HG02588 (cell line): ENCODE data around the gene MCTP2.

Experiments
- ATAC-seq: cut with Tn5 transposase; IDR thresholded peaks from one replicate; pipeline ENCODE4 v1.9.1; 2021; ENCODE audit warnings: mild to moderate bottlenecking, moderate library complexity; ENCODE audit not compliant: unreplicated experiment

The MCTP2 gene

GRCh38 chr15:94293411-94294402, 62.3 kb downstream of the MCTP2 start:
- ATAC-seq = no peak

DNA sequence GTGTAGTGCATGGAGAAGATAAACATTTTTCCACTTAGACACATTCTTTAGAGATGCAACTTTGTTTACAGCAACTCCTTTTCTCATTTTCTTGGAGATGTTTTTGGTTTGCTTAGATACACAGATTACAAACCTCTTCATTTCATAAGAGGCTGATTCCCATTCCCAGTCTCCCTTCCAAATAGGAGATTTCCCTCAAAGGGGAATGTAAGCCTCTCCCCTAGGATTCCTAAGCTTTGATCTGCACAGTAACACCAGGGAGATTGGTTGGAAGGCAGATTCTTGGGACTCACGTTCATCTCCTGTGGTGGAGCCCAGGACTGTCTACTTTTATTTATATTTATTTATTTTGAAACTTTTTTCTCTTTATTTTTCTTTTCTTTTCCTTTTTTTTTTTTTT, 63.2 kb downstream of the MCTP2 start:
- no peak for ATAC-seq

- no peak for ATAC-seq
Measured at GRCh38 chr15:94295275-94295674, 63.9 kb downstream of the MCTP2 start.

GRCh38 chr15:94296717-94297116, 65.4 kb downstream of the MCTP2 start:
- no peak for ATAC-seq

DNA sequence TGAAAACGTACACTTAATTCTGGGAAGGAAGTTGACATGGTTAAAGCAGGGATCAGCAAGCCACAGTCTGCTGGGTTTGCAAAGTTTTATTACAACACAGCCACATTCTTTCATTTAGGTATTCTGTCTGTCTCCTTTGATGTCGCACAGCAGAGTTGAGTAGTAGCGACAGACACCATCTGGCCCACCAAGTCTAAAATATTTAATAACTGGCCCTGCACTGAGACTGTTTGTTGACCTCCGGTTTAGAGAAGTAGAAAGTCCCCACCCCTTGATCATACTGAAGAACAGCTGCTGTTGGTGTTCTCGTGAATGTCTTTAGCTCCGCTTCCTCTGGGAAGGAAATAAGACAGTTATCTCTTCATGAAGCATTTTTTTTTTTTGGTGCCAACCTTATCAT, 66.2 kb downstream of the MCTP2 start:
- peak; percentile 49 for ATAC-seq

DNA sequence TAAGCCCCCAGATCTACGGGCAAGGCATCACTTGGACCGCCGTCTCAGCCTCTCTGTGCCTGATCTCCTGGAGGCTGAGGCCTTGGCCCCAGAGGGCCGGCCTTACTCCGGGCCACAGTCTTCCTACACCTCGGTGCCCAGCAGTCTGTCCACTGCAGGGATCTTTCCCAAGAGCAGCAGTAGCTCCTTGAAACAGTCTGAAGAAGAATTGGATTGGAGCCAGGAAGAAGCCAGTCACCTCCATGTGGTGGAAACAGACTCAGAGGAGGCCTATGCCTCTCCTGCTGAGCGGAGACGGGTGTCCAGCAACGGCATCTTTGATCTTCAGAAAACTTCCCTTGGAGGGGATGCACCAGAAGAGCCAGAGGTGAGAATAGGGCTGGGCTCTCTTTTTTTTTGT, 67.0 kb downstream of the MCTP2 start:
- no peak for ATAC-seq

DNA sequence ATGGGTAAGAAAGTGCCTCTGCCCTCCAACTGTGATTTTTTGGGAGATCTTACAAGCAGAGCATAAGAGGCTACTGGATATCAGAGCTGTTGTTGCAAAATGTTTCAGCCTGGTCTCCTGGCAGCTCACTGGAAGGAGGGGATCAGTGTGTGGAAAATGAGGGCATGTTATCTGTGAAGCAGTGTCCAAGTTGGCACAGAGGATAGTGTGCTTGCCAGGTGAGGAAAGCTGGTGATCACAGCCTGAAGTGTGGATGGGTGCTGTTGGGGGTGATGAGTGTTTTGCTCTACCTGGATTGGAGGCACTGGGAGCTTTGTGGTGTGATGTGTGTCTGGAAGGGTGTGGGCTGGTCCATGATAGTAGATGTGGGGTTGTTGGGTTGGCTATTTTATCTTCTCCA, 69.3 kb downstream of the MCTP2 start:
- ATAC-seq = no peak

DNA sequence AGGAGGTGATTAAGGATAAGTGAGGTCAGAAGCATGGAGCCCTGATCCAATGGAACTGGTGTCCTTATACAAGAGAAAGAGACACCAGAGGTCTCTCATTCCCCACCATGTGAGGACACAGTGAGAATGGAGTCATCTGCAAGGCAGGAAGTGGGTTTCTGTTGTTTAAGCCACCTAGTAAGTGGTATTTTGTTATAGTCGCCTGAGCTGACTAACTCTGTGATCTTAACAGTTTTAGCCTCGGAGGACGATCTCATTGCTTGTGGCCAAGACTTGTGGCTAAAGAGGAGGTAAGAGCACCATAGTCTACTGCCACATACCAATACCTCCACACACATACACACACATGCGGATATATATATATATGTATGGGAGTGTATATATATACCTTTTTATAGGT, 73.8 kb downstream of the MCTP2 start:
- ATAC-seq = no peak

DNA sequence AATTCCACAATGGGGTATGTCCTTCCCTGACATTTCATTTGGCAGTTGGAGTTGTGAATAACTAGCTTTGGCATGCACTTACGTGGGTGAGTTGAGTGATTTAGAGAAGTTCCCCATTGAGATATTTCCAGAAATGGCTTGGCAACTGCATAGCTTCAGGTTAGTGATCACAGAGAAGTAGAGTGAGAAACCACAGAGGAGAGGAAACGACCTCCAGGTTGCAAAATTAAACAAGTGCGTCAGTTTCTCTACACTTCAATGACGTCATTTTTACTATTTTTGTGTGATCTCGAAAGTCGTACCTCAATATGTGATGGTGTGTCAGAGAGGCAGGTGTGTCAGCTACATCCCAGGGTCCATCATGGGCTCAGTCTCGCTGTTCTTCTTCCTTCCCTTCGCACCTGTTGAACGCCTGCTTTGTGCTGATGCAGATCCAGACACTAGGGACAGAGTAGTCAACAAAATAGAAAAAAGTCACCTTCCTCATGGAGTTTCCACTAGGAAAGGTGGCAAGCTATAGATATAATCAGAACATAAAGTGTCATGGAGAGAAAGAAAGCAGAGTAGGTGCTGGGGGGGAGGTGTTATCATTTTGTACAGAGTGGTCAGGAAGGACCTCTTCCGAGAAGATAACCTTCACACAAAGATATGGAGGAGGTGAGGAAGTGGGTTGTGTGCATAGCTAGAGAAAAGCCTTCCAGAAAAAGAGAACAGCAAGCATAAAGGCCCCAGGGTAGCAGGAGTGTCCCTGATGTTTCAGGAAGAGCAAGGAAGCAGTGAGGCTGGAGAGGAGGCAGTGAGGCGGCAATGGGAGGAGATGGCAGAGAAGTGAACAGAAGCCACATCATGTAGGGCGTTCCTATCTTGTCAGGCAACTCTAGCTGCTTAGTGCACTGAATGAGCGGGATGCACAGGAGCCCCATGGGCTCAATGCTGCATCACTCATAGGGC, 75.6 kb downstream of the MCTP2 start:
- ATAC-seq = peak; percentile 86

DNA sequence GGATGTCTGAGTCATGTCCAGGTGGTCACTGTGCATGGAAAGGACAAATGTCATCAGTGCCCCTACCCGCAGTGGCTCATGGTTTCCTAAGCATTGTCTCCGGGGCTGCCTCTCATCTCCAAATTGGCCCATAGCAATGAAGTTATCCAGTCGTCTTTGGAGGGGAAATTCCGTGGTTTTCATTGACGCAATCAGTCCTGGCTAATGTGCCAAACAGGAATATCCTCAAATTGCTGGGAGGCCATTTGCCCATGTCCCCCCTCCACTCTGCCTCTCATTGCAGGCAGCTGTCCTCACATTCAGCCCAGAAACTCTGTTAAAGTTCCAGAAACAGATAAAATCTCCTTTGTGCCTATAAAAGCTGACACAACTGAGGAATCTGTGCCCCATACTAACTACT, 81.6 kb downstream of the MCTP2 start:
- no peak for ATAC-seq

GRCh38 chr15:94314639-94315038, 83.3 kb downstream of the MCTP2 start:
- no peak for ATAC-seq

GRCh38 chr15:94317211-94317610, 85.8 kb downstream of the MCTP2 start:
- no peak for ATAC-seq

GRCh38 chr15:94322141-94322540, 90.8 kb downstream of the MCTP2 start:
- no peak for ATAC-seq

- no peak for ATAC-seq
Measured at GRCh38 chr15:94323076-94323475, 91.7 kb downstream of the MCTP2 start.

DNA sequence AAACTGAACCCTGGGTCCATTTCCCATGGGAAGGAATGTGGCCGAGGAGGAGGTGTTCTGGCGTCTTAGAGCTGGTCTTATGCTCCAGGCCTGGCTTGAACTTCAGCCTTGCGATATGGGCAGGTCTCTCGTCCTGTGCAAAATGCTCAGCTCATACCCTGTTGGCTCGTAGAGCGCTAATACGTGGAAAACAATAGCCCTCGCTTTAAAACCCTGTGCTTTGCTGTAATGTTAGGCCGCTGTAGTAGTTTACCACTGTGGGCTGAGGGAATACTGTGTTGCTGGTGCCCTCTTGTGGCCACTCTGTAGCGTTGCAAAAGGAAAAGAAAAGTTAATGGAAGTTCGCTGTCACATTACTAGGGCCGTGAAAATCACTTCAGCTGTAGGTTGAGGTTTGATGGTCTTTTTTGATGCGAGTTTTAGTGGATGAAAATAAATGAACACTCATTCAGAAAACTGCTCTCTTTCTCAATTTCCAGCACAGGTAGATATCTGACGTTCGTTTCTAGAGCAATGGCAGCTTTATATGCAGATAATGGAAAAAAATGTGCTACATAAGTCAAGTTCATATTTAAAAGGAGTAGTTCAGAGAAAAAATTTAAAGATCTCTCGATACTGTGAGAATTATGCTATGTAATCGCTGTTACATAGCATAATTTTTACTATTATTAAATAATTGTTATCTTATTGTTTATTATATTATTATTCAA, 92.9 kb downstream of the MCTP2 start:
- peak; percentile 79 for ATAC-seq

DNA sequence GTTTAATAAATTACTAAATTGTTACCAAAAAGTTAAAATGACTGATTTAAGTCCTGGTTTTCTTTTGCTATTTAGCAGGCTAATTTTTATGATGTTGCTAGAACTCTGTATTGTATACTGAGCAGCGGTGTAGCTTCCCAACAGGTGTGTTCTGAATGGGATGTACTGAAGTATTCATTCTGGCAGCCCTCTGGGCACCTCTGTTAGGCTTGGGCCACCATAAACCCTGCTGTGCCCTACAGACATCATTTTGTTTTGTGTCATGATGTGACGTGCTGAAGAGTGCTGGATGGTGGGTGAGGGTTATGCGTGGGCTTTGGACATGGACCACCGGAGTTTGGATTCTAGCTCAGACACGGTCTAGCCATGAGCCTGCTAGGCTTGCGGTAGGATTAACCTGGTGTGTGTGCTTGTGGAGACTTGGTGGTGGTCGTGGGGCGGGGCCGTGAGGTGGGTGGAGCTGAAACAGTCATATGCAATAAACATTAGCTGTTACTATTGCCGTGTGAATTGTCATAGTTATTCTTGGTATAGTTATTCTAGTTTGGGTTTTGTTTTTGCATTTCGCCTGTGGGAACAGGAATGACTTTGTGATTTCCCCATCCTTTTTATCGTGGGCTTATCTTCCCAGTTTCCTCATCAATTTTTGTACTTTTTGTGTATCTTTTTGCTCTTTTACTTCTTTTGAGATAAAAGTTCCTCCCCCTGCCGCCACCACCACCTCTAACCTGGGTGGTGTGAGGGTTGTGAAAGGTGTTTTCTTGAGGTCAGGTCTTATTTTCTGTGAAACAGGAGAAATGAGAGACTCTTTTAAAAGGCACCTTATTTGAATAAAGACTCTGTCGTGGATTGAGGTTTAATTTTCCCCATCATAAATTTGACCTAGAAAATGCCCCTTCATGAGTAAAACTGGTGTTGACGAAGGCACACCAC, 93.7 kb downstream of the MCTP2 start:
- ATAC-seq = no peak

GRCh38 chr15:94327356-94327936, 96.1 kb downstream of the MCTP2 start:
- no peak for ATAC-seq

DNA sequence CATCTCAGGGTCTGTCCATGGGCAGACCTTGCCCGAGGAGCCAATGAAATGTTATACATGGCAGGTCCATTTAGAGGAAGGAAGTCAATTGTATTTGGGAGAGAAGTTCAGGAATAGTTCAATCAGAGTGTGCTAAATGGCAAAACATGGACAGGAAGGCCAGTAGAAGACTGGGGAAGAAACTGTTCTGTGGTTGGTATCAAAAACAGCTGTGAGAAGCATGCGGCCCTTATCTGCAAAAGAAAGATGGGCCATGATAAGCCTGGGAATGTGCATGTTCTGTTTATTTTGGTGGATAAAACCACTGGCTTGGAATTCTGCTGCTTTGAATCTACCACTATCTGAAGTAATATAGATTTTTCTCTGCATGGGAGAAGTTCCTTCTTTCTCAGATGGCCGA, 100.4 kb downstream of the MCTP2 start:
- ATAC-seq = no peak

GRCh38 chr15:94335616-94336015, 104.3 kb downstream of the MCTP2 start:
- no peak for ATAC-seq
